Lower leg skin (tissue), 3 donors: ENCODE data around the gene SUMO3.

Source experiments
- CTCF ChIP-seq, 3 donors: fragments of 450-650 bp; IDR thresholded peaks; one replicate each; pipeline ENCODE4 v1.5.1; 2016; ENCODE audit warnings: antibody characterized with exemption in 3 of 3, mild to moderate bottlenecking in 3 of 3, moderate library complexity in 2 of 3
- POLR2A ChIP-seq, 2 donors: fragments of 450-650 bp; IDR thresholded peaks; one replicate each; pipeline ENCODE4 v1.6.1; 2016 to 2017; ENCODE audit warnings: antibody characterized with exemption in 2 of 2, mild to moderate bottlenecking in 1 of 2, moderate library complexity in 1 of 2

GRCh38 chr21:44763451-44764318, 54.2 kb downstream of the SUMO3 start:
- no peak for TF ChIP-seq CTCF (IDR thresholded peaks at IDR 0.05)
- TF ChIP-seq POLR2A (IDR thresholded peaks at IDR 0.05) = no peak
